Keratinocyte (primary cell): Measurements from ENCODE around the gene TTLL5. TPM values are rescaled to one million over a fixed set of nuclear protein-coding genes. Genes with fewer than 3 reads are reported as not detected.
"Not testable (repeated sequence)": the region's sequence is repeated elsewhere in the genome, so short reads cannot be mapped to it uniquely, and the experiment has no call there.

ENCODE experiments used
- DNase-seq: peaks from one replicate; pipeline ENCODE4 v3.0.0-alpha.2; 2011; ENCODE audit warnings: low read depth, missing footprints, low spot score
- FAIRE-seq: peaks from 2 replicates; lab custom pipeline; 2011; peaks lifted over from hg19 to GRCh38; lab: Jason Lieb, UNC
- H2AFZ ChIP-seq: 2 replicates; pipeline ENCODE4 v1.6.0; 2012; ENCODE audit warnings: low read length, control low read depth, inconsistent platforms; ENCODE audit not compliant: control insufficient read depth
- H3K27ac ChIP-seq: 2 replicates; pipeline ENCODE4 v1.5.1; 2011; ENCODE audit warnings: low read length; ENCODE audit not compliant: control insufficient read depth, insufficient read depth
- H3K27me3 ChIP-seq: 3 replicates; pipeline ENCODE4 v1.6.0; 2011; ENCODE audit warnings: low read length; ENCODE audit not compliant: control insufficient read depth, insufficient read depth; ENCODE audit errors: extremely low read depth
- H3K36me3 ChIP-seq, 2 experiments: 2 replicates in 1 of 2; 3 replicates in 1 of 2; pipeline ENCODE4 v1.5.1; 2011; ENCODE audit warnings: low read length in 2 of 2, mild to moderate bottlenecking in 1 of 2; ENCODE audit not compliant: control insufficient read depth in 2 of 2, insufficient read depth in 2 of 2; ENCODE audit errors: extremely low read depth in 1 of 2
- H3K4me1 ChIP-seq: 3 replicates; pipeline ENCODE4 v1.5.1; 2011; ENCODE audit warnings: low read length; ENCODE audit not compliant: control insufficient read depth, insufficient read depth; ENCODE audit errors: extremely low read depth
- H3K4me2 ChIP-seq: 3 replicates; pipeline ENCODE4 v1.6.0; 2011; ENCODE audit warnings: low read depth, low read length; ENCODE audit not compliant: control insufficient read depth, insufficient read depth; ENCODE audit errors: extremely low read depth
- H3K4me3 ChIP-seq, 3 experiments: fragments of 200-600 bp in 1 of 3; sonication (generic) in 1 of 3; 2 replicates in 2 of 3; 3 replicates in 1 of 3; pipeline ENCODE4 v1.5.1; 2011 to 2016; ENCODE audit warnings: low read length in 3 of 3, mild to moderate bottlenecking in 3 of 3, control low read depth in 2 of 3, inconsistent platforms in 1 of 3, low read depth in 1 of 3, mixed read lengths in 1 of 3, mixed run types in 1 of 3, moderate library complexity in 1 of 3; ENCODE audit not compliant: control insufficient read depth in 2 of 3, insufficient read depth in 2 of 3; ENCODE audit errors: extremely low read depth in 1 of 3
- H3K79me2 ChIP-seq: 2 replicates; pipeline ENCODE4 v1.6.0; 2012; ENCODE audit warnings: low read length; ENCODE audit not compliant: control insufficient read depth, insufficient read depth
- H3K9ac ChIP-seq: 3 replicates; pipeline ENCODE4 v1.6.0; 2011; ENCODE audit warnings: low read length; ENCODE audit not compliant: control insufficient read depth, insufficient read depth; ENCODE audit errors: extremely low read depth
- H3K9me1 ChIP-seq: 3 replicates; pipeline ENCODE4 v1.6.0; 2011; ENCODE audit warnings: low read length; ENCODE audit not compliant: control insufficient read depth, insufficient read depth; ENCODE audit errors: extremely low read depth
- H3K9me3 ChIP-seq: 2 replicates; pipeline ENCODE4 v1.5.1; 2012; ENCODE audit warnings: low read depth, low read length; ENCODE audit not compliant: control insufficient read depth
- H4K20me1 ChIP-seq: 3 replicates; pipeline ENCODE4 v1.6.0; 2011; ENCODE audit warnings: low read length; ENCODE audit not compliant: control insufficient read depth, insufficient read depth; ENCODE audit errors: extremely low read depth
- EZH2 ChIP-seq: IDR thresholded peaks from one replicate; pipeline ENCODE4 v1.6.1; 2012; ENCODE audit warnings: inconsistent platforms, mild to moderate bottlenecking, low read length, moderate library complexity
- dilution Hi-C: fragments of 300-500 bp; cut with MboI; formaldehyde crosslinking; loops from one replicate; pipeline ENCODE4 v1.7.0; 2020; ENCODE audit warnings: low sequenced_read_pairs; ENCODE audit not compliant: extremely low pct_ligation_motif_present
- polyA plus RNA-seq, 5 experiments: library from polyadenylated mRNA; depleted of rRNA in 3 of 5; stranded (reverse) in 3 of 5; stranded (forward) in 1 of 5; unstranded in 1 of 5; fragments of >200 nt; gene quantifications; 1 replicate in 1 of 5; 2 replicates in 3 of 5; 3 replicates in 1 of 5; pipeline versions ENCODE4 v1.2.1 to v1.2.3, GENCODE V29; 2011 to 2012; ENCODE audit warnings: missing spikeins in 2 of 5, low read depth in 1 of 5, low replicate concordance in 1 of 5
- TF ChIP-seq, protein P1 (sequence below), 3 experiments: IDR thresholded peaks in 1 of 3; conservative IDR thresholded peaks in 1 of 3; optimal IDR thresholded peaks in 1 of 3; 2 replicates in 2 of 3; 3 replicates in 1 of 3; pipeline versions ENCODE3 to v1.5.1; 2011; ENCODE audit warnings: low read length in 3 of 3, mild to moderate bottlenecking in 3 of 3, moderate library complexity in 2 of 3, control low read depth in 1 of 3, inconsistent platforms in 1 of 3; ENCODE audit not compliant: insufficient read depth in 2 of 3; ENCODE audit errors: extremely low read depth in 1 of 3

TTLL5 gene
- polyA plus RNA-seq, 1 donor (not counting 4 experiments of a cell fraction or from before 2014, with no cell fraction given) = 20.7 TPM

DNA sequence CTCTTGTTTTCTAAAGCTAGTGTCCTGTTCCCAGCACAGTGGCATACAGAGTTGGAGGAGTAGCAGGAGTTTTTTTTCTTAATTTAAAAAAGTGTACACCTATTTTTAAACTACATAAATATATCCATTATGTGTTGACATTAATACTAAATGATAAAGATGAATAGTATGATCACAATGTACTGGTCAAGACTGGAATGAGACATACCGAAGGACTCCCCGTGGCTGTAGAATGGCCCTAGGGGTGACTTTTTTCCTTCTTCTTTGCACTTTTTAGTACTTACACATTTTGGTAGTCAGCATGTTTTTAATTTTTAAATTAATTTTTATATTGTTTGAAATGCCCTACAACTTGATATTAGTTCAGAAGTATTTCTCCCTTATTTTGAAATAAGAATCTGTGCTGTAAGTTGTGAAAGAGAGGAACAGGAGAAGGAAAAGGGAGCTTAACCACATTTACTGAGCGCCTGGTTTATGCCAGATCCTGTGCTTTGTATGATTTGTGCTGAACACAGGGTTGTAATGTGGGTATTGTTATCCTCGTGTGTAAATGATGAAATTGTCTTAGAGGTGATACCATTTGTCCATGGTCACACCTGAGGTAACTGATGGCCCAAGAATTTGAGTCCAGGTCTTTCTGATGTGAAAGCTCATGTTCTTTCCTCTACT is 184.2 kb downstream of the TTLL5 start:
- Histone ChIP-seq H3K4me1 (no peaks in the 10 kb centered on the region), H3K4me3 (no peak overlapping the region), H3K9me3 (no peaks in the 10 kb centered on the region), H2AFZ (no peak overlapping the region), H4K20me1 (no peaks in the 10 kb centered on the region), H3K27me3 (no peaks in the 10 kb centered on the region), H3K79me2 (no peaks in the 10 kb centered on the region), H3K9me1 (no peaks in the 10 kb centered on the region), H3K9ac (no peak overlapping the region), H3K4me2 (no peak overlapping the region), H3K36me3 (no peaks in the 10 kb centered on the region), H3K27ac (no peak overlapping the region)
- dilution Hi-C loops = no loop called here
- TF ChIP-seq, protein P1, sequence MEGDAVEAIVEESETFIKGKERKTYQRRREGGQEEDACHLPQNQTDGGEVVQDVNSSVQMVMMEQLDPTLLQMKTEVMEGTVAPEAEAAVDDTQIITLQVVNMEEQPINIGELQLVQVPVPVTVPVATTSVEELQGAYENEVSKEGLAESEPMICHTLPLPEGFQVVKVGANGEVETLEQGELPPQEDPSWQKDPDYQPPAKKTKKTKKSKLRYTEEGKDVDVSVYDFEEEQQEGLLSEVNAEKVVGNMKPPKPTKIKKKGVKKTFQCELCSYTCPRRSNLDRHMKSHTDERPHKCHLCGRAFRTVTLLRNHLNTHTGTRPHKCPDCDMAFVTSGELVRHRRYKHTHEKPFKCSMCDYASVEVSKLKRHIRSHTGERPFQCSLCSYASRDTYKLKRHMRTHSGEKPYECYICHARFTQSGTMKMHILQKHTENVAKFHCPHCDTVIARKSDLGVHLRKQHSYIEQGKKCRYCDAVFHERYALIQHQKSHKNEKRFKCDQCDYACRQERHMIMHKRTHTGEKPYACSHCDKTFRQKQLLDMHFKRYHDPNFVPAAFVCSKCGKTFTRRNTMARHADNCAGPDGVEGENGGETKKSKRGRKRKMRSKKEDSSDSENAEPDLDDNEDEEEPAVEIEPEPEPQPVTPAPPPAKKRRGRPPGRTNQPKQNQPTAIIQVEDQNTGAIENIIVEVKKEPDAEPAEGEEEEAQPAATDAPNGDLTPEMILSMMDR (optimal IDR thresholded peaks at IDR 0.05 in 1 of 3, IDR thresholded peaks at IDR 0.05 in 1 of 3, conservative IDR thresholded peaks at IDR 0.05 in 1 of 3; ENCODE audit: extremely low read depth in 1 of 3, insufficient read depth in 2 of 3, low read length in 3 of 3) = no peak
- TF ChIP-seq EZH2 = no peak
- FAIRE-seq (no peak), DNase-seq (no peak)

DNA sequence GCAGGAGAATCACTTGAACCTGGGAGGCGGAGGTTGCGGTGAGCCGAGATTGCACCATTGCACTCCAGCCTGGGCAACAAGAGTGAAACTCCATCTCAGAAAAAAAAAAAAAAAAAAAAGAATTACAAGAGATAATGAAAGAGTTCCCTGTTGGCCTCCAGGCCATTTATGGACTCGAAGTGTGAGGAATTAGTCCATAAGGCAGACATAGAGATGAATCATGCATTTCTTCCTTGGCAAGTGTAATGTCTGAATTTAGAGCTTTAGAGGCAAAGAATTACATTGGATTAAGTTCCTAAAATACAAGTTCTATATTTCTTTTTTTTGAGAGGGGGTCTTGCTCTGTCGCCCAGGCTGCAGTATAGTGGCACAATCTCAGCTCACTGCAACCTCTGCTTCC is 185.6 kb downstream of the TTLL5 start:
- H4K20me1 ChIP-seq, H3K4me1 ChIP-seq, H3K4me3 ChIP-seq, H3K9me1 ChIP-seq, H3K27ac ChIP-seq, dilution Hi-C loops, H3K27me3 ChIP-seq, FAIRE-seq, H3K79me2 ChIP-seq, H3K9me3 ChIP-seq, H3K4me2 ChIP-seq, H3K36me3 ChIP-seq, H2AFZ ChIP-seq, H3K9ac ChIP-seq, DNase-seq: not testable (repeated sequence)

DNA sequence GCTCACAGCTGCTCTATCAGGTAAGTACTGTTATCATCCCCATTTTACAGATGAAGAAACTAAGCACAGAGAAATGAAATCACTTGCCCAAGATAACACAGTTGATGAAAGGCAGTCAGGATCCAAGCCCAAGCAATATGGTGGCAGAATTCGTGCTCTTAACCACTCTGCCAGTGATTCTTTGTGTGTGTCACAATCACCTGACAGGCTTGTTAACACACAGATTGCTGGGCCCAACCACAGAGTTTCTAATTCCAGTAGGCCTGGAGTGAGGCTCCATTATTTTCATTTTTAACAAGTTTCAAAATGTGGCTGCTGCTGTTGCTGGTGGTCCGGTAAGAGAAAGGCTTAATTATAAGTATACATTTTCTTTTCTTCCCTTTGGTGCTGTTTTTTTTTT is 186.5 kb downstream of the TTLL5 start:
- Histone ChIP-seq H3K4me2 (no peak overlapping the region), H3K27me3 (no peaks in the 10 kb centered on the region), H3K9me1 (no peaks in the 10 kb centered on the region), H2AFZ (no peak overlapping the region), H4K20me1 (no peaks in the 10 kb centered on the region), H3K27ac (no peak overlapping the region), H3K4me1 (no peaks in the 10 kb centered on the region), H3K4me3 (no peak overlapping the region), H3K36me3 (no peaks in the 10 kb centered on the region), H3K9me3 (no peaks in the 10 kb centered on the region), H3K9ac (no peak overlapping the region), H3K79me2 (no peaks in the 10 kb centered on the region)
- no peak for TF ChIP-seq EZH2
- TF ChIP-seq, protein P1 (optimal IDR thresholded peaks at IDR 0.05 in 1 of 3, IDR thresholded peaks at IDR 0.05 in 1 of 3, conservative IDR thresholded peaks at IDR 0.05 in 1 of 3; ENCODE audit: extremely low read depth in 1 of 3, insufficient read depth in 2 of 3, low read length in 3 of 3) = no peak
- dilution Hi-C loops = no loop called here
- no peak for FAIRE-seq
- no peak for DNase-seq
